ENCODE results near the gene CDK3. TPM values are rescaled to one million over a fixed set of nuclear protein-coding genes. Genes with fewer than 3 reads are reported as not detected.

Gene CDK3
- total RNA-seq, 1 donor from 2014 or later, result 0.17 TPM

GRCh38 chr17:76014925-76015261 is 14.2 kb downstream of the CDK3 start:
- no peak for TF ChIP-seq CTCF (conservative IDR thresholded peaks at IDR 0.05; ENCODE audit: low read depth, low read length)
- H3K4me3 ChIP-seq (ENCODE audit: low read depth, low read length), result no peak overlapping the region
- no peak for DNase-seq (ENCODE audit: low read depth)

- no peak for DNase-seq (ENCODE audit: low read depth)
- H3K4me3 ChIP-seq (ENCODE audit: low read depth, low read length), result no peak overlapping the region
- no peak for TF ChIP-seq CTCF (conservative IDR thresholded peaks at IDR 0.05; ENCODE audit: low read depth, low read length)
Measured at GRCh38 chr17:76017481-76018339, 17.1 kb downstream of the CDK3 start.

- no peak overlapping the region for H3K4me3 ChIP-seq (ENCODE audit: low read depth, low read length)
- no peak for DNase-seq (ENCODE audit: low read depth)
- TF ChIP-seq CTCF (conservative IDR thresholded peaks at IDR 0.05; ENCODE audit: low read depth, low read length), result no peak
Measured at GRCh38 chr17:76018340-76018680, 17.7 kb downstream of the CDK3 start.

- TF ChIP-seq CTCF (conservative IDR thresholded peaks at IDR 0.05; ENCODE audit: low read depth, low read length), result no peak
- H3K4me3 ChIP-seq (ENCODE audit: low read depth, low read length), result no peak overlapping the region
- DNase-seq (ENCODE audit: low read depth), result no peak
Measured at GRCh38 chr17:76018801-76019200, 18.1 kb downstream of the CDK3 start.

- TF ChIP-seq CTCF (conservative IDR thresholded peaks at IDR 0.05; ENCODE audit: low read depth, low read length), result no peak
- no peak overlapping the region for H3K4me3 ChIP-seq (ENCODE audit: low read depth, low read length)
- no peak for DNase-seq (ENCODE audit: low read depth)
Measured at GRCh38 chr17:76019833-76020467, 19.3 kb downstream of the CDK3 start.

- no peak overlapping the region for H3K4me3 ChIP-seq (ENCODE audit: low read depth, low read length)
- TF ChIP-seq CTCF (conservative IDR thresholded peaks at IDR 0.05; ENCODE audit: low read depth, low read length), result no peak
- no peak for DNase-seq (ENCODE audit: low read depth)
Measured at GRCh38 chr17:76022285-76022684, 21.6 kb downstream of the CDK3 start.
